Peyer's patch (tissue), 4 donors: Measurements from ENCODE around the gene CELF6. TPM values are rescaled to one million over a fixed set of nuclear protein-coding genes. Genes with fewer than 3 reads are reported as not detected.

Experiments
- DNase-seq, 3 donors: peaks; one replicate each; pipeline ENCODE4 v3.0.0-alpha.2; 2017 to 2019
- H3K27ac ChIP-seq, 4 donors: fragments of 200-600 bp; sonication (generic); one replicate each; pipeline ENCODE4 v1.5.1; 2016 to 2019
- H3K27me3 ChIP-seq, 2 donors: fragments of 200-600 bp; sonication (generic); one replicate each; pipeline ENCODE4 v1.5.1; 2019
- H3K36me3 ChIP-seq, 3 donors: fragments of 200-600 bp; sonication (generic); one replicate each; pipeline ENCODE4 v1.5.1; 2016 to 2019
- H3K4me1 ChIP-seq, 4 donors: fragments of 200-600 bp; sonication (generic); one replicate each; pipeline ENCODE4 v1.5.1; 2016 to 2019
- H3K4me3 ChIP-seq, 4 donors: fragments of 200-600 bp; sonication (generic); 1 replicate in 3 of 4; 2 replicates in 1 of 4; pipeline ENCODE4 v1.5.1; 2016 to 2019; ENCODE audit warnings: mild to moderate bottlenecking in 1 of 4
- H3K9me3 ChIP-seq, 4 donors: fragments of 200-600 bp; sonication (generic); one replicate each; pipeline ENCODE4 v1.5.1; 2016 to 2019; ENCODE audit warnings: mild to moderate bottlenecking in 1 of 4
- POLR2A ChIP-seq, 2 donors: fragments of 450-650 bp; IDR thresholded peaks; one replicate each; pipeline ENCODE4 v1.5.1; 2017; ENCODE audit warnings: antibody characterized with exemption in 2 of 2, mild to moderate bottlenecking in 2 of 2, moderate library complexity in 2 of 2
- total RNA-seq, 4 donors: library from RNA; depleted of rRNA; stranded (reverse); fragments of >200 nt; gene quantifications; one replicate each; pipeline ENCODE4 v1.1.0, GENCODE V29; 2016
- TF ChIP-seq, protein P1 (sequence below), 6 experiments: fragments of 450-650 bp in 4 of 6; fragments of 200-600 bp in 2 of 6; sonication (generic) in 1 of 6; IDR thresholded peaks; one replicate each; pipeline ENCODE4 v1.5.1; 2017 to 2019; ENCODE audit warnings: antibody characterized with exemption in 6 of 6, mild to moderate bottlenecking in 3 of 6, moderate library complexity in 1 of 6

Gene CELF6
- total RNA-seq, 4 donors from 2014 or later = 1.8 to 3.7 (median 3.6) TPM; not detected in 1

- no peak for TF ChIP-seq POLR2A (IDR thresholded peaks at IDR 0.05)
- TF ChIP-seq, protein P1, sequence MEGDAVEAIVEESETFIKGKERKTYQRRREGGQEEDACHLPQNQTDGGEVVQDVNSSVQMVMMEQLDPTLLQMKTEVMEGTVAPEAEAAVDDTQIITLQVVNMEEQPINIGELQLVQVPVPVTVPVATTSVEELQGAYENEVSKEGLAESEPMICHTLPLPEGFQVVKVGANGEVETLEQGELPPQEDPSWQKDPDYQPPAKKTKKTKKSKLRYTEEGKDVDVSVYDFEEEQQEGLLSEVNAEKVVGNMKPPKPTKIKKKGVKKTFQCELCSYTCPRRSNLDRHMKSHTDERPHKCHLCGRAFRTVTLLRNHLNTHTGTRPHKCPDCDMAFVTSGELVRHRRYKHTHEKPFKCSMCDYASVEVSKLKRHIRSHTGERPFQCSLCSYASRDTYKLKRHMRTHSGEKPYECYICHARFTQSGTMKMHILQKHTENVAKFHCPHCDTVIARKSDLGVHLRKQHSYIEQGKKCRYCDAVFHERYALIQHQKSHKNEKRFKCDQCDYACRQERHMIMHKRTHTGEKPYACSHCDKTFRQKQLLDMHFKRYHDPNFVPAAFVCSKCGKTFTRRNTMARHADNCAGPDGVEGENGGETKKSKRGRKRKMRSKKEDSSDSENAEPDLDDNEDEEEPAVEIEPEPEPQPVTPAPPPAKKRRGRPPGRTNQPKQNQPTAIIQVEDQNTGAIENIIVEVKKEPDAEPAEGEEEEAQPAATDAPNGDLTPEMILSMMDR (IDR thresholded peaks at IDR 0.05) = no peak
- Histone ChIP-seq H3K4me1 (peaks cover 0 to 14% (median 0%) of the 10 kb centered on the region in 4 donors), H3K27me3 (no peaks in the 10 kb centered on the region), H3K4me3 (no peak overlapping the region), H3K27ac (no peak overlapping the region), H3K9me3 (no peaks in the 10 kb centered on the region), H3K36me3 (peaks cover 0 to 35% (median 0%) of the 10 kb centered on the region in 3 donors)
- no peak for DNase-seq
These were observed 80.3 kb downstream of the CELF6 start for GRCh38 chr15:72239652-72240051.

DNA sequence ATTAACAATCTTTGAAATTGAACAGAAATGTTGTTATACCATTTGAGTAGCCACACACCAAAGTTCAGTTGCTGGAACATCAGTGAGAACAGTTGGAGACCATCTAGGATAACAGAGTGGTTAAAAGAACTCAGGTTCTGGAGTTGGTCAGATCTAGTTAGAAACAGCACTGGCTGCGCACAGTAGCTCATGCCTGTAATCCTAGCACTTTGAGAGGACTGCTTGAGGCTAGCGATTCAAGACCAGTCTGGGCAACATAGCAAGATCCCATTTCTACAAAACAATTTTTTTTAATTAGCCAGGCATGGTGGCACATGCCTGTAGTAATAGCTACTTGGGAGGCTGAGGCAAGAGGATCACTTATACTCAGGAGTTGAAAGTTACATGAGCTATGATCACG lies 81.4 kb downstream of the CELF6 start:
- no peak for DNase-seq
- H3K9me3 ChIP-seq = no peaks in the 10 kb centered on the region
- no peak overlapping the region for H3K27ac ChIP-seq
- TF ChIP-seq, protein P1 (IDR thresholded peaks at IDR 0.05) = no peak
- no peak for TF ChIP-seq POLR2A (IDR thresholded peaks at IDR 0.05)
- peaks cover 0 to 28% (median 0%) of the 10 kb centered on the region in 3 donors for H3K36me3 ChIP-seq
- peaks cover 0 to 14% (median 0%) of the 10 kb centered on the region in 4 donors for H3K4me1 ChIP-seq
- H3K27me3 ChIP-seq = no peaks in the 10 kb centered on the region
- H3K4me3 ChIP-seq = no peak overlapping the region

- TF ChIP-seq POLR2A (IDR thresholded peaks at IDR 0.05) = no peak
- TF ChIP-seq, protein P1 (IDR thresholded peaks at IDR 0.05) = no peak
- DNase-seq = no peak
- Histone ChIP-seq H3K4me1 (peaks cover 0 to 14% (median 0%) of the 10 kb centered on the region in 4 donors), H3K9me3 (no peaks in the 10 kb centered on the region), H3K27ac (peak overlapping the region in 2 of 4 donors; percentile 5 to 15), H3K27me3 (no peaks in the 10 kb centered on the region), H3K36me3 (peaks cover 0 to 24% (median 0%) of the 10 kb centered on the region in 3 donors), H3K4me3 (no peak overlapping the region)
These were observed 82.1 kb downstream of the CELF6 start for GRCh38 chr15:72237853-72238224.

- no peaks in the 10 kb centered on the region for H3K9me3 ChIP-seq
- DNase-seq = peak in 1 of 3 donors; percentile 75
- peak overlapping the region in 3 of 4 donors; percentile 5 to 15 (median 8) for H3K27ac ChIP-seq
- no peaks in the 10 kb centered on the region for H3K27me3 ChIP-seq
- peaks cover 0 to 20% (median 0%) of the 10 kb centered on the region in 4 donors for H3K4me1 ChIP-seq
- H3K4me3 ChIP-seq = no peak overlapping the region
- H3K36me3 ChIP-seq = peaks cover 0 to 18% (median 0%) of the 10 kb centered on the region in 3 donors
- TF ChIP-seq, protein P1 (IDR thresholded peaks at IDR 0.05) = no peak
- no peak for TF ChIP-seq POLR2A (IDR thresholded peaks at IDR 0.05)
These were observed 82.7 kb downstream of the CELF6 start for GRCh38 chr15:72237029-72237852.

- Histone ChIP-seq H3K9me3 (no peaks in the 10 kb centered on the region), H3K4me3 (no peak overlapping the region), H3K4me1 (peaks cover 0 to 27% (median 0%) of the 10 kb centered on the region in 4 donors), H3K36me3 (peaks cover 0 to 10% (median 0%) of the 10 kb centered on the region in 3 donors), H3K27me3 (no peaks in the 10 kb centered on the region), H3K27ac (no peak overlapping the region)
- no peak for DNase-seq
- TF ChIP-seq, protein P1 (IDR thresholded peaks at IDR 0.05) = no peak
- no peak for TF ChIP-seq POLR2A (IDR thresholded peaks at IDR 0.05)
These were observed 83.5 kb downstream of the CELF6 start for GRCh38 chr15:72236381-72237003.
